ENCODE results near the gene TMEM255B.

DNA sequence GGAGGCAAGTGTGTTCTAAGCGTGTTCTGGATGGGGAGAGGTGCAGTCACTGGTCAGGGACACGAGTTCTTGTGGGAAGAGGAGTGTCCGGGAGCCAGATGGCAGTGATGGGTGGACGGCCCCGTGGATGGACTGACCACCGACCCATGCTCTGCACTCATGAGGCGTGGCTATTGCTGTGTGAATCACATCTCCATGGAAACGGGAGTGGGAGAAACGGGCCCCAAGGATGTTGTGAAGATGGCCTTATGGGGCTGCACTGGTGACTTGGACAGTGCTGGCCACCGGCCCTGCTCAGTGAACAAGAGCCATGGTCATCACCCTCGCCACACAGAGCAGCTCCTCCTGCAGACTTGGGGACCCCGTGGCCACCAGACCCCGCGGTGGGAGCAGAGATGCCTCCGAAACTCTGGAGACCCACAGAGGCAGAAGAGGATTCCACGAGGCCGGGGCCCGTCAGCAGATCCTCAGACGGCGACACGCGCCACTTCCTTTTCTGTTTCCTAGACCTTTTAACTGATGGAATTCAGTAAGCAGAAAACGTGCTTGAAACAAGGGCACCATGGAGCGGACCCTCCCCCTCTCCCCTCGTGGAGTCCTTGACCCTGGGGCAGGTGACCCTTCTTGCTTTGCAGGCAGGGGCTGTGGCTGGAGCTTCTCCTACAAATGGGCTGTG is 57.4 kb downstream of the TMEM255B start:
- TF ChIP-seq, protein P1, sequence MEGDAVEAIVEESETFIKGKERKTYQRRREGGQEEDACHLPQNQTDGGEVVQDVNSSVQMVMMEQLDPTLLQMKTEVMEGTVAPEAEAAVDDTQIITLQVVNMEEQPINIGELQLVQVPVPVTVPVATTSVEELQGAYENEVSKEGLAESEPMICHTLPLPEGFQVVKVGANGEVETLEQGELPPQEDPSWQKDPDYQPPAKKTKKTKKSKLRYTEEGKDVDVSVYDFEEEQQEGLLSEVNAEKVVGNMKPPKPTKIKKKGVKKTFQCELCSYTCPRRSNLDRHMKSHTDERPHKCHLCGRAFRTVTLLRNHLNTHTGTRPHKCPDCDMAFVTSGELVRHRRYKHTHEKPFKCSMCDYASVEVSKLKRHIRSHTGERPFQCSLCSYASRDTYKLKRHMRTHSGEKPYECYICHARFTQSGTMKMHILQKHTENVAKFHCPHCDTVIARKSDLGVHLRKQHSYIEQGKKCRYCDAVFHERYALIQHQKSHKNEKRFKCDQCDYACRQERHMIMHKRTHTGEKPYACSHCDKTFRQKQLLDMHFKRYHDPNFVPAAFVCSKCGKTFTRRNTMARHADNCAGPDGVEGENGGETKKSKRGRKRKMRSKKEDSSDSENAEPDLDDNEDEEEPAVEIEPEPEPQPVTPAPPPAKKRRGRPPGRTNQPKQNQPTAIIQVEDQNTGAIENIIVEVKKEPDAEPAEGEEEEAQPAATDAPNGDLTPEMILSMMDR (IDR thresholded peaks at IDR 0.05; ENCODE audit: low read length): no peak
- no peak for TF ChIP-seq EZH2 (IDR thresholded peaks at IDR 0.05; ENCODE audit: borderline replicate concordance, low read length)

All from OCI-LY1 (cell line).